Testis (tissue), 3 donors: ENCODE measurements around the gene PTPRD. TPM values are rescaled to one million over a fixed set of nuclear protein-coding genes. Genes with fewer than 3 reads are reported as not detected.

Source experiments
- DNase-seq: peaks from one replicate; pipeline ENCODE4 v3.0.0-alpha.2; 2019
- H3K27ac ChIP-seq, 2 donors: fragments of 200-600 bp; sonication (generic); one replicate each; pipeline ENCODE4 v1.5.1; 2019
- H3K27me3 ChIP-seq: fragments of 200-600 bp; sonication (generic); one replicate; pipeline ENCODE4 v1.5.1; 2019
- H3K36me3 ChIP-seq: fragments of 200-600 bp; sonication (generic); one replicate; pipeline ENCODE4 v1.5.1; 2017; ENCODE audit warnings: low read depth; ENCODE audit errors: missing control alignments
- H3K4me1 ChIP-seq: fragments of 200-600 bp; sonication (generic); one replicate; pipeline ENCODE4 v1.5.1; 2019
- H3K4me3 ChIP-seq, 2 donors: fragments of 200-600 bp; sonication (generic); one replicate each; pipeline ENCODE4 v1.5.1; 2017 to 2019
- H3K9me3 ChIP-seq: fragments of 200-600 bp; sonication (generic); one replicate; pipeline ENCODE4 v1.5.1; 2017
- POLR2A ChIP-seq: fragments of 450-650 bp; IDR thresholded peaks from one replicate; pipeline ENCODE4 v1.6.1; 2017; ENCODE audit warnings: antibody characterized with exemption, mild to moderate bottlenecking, moderate library complexity
- WGBS, 2 donors: methylation state at CpG; one replicate each; pipeline ENCODE4 v1.1.5; 2018; 5-methylcytosine and 5-hydroxymethylcytosine counted together
- intact Hi-C: fragments of 100-400 bp; cut with DNase I; formaldehyde crosslinking; loops from one replicate; pipeline ENCODE4 v1.15.1; 2023; ENCODE audit warnings: low total_unique reads
- polyA plus RNA-seq: library from polyadenylated mRNA; stranded (reverse); fragments of 350-450 nt; fragmentation: Illumina TruSeq; extraction: RNeasy Lipid Tissue Mini Kit (QIAGEN cat#74804); gene quantifications from one replicate; pipeline ENCODE4 v1.2.3, GENCODE V29; 2014; ENCODE audit warnings: low read depth, low replicate concordance; ENCODE audit not compliant: insufficient read depth
- total RNA-seq, 2 donors: library from RNA; depleted of rRNA; stranded (reverse); fragments of >200 nt; gene quantifications; one replicate each; pipeline ENCODE4 v1.2.3, GENCODE V29; 2016
- TF ChIP-seq, protein P1 (sequence below), 3 experiments: fragments of 450-650 bp in 2 of 3; fragments of 200-600 bp in 1 of 3; sonication (generic) in 1 of 3; IDR thresholded peaks; one replicate each; pipeline ENCODE4 v1.5.1; 2016 to 2019; ENCODE audit warnings: antibody characterized with exemption in 3 of 3, mild to moderate bottlenecking in 2 of 3, moderate library complexity in 1 of 3

PTPRD gene
- total and polyA plus RNA-seq, 3 donors from 2014 or later = 15.4 to 33.6 (median 32.5) TPM

DNA sequence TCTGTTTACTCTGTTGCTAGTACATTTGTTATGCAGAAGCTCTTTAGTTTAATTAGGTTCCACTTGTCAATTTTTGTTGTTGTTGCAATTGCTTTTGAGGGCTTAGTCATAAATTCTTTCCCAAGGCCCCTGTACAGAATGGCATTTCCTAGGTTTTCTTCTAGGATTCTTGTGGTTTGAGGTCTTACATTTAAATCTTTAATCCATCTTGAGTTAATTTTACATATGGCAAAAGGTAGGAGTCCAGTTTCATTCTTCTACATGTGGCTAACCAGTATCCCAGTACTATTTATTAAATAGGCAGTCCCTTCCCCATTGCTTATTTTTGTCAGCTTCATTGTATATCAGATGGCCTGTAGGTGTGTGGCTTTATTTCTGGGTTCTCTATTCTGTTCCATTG lies 792.4 kb downstream of the PTPRD start:
- Histone ChIP-seq H3K4me3 (no peak overlapping the region), H3K27me3 (no peaks in the 10 kb centered on the region), H3K27ac (no peak overlapping the region), H3K9me3 (no peaks in the 10 kb centered on the region), H3K36me3 (no peaks in the 10 kb centered on the region), H3K4me1 (no peaks in the 10 kb centered on the region)
- intact Hi-C loops = no loop called here
- no peak for DNase-seq
- TF ChIP-seq POLR2A = no peak
- TF ChIP-seq, protein P1, sequence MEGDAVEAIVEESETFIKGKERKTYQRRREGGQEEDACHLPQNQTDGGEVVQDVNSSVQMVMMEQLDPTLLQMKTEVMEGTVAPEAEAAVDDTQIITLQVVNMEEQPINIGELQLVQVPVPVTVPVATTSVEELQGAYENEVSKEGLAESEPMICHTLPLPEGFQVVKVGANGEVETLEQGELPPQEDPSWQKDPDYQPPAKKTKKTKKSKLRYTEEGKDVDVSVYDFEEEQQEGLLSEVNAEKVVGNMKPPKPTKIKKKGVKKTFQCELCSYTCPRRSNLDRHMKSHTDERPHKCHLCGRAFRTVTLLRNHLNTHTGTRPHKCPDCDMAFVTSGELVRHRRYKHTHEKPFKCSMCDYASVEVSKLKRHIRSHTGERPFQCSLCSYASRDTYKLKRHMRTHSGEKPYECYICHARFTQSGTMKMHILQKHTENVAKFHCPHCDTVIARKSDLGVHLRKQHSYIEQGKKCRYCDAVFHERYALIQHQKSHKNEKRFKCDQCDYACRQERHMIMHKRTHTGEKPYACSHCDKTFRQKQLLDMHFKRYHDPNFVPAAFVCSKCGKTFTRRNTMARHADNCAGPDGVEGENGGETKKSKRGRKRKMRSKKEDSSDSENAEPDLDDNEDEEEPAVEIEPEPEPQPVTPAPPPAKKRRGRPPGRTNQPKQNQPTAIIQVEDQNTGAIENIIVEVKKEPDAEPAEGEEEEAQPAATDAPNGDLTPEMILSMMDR (IDR thresholded peaks at IDR 0.05) = no peak

DNA sequence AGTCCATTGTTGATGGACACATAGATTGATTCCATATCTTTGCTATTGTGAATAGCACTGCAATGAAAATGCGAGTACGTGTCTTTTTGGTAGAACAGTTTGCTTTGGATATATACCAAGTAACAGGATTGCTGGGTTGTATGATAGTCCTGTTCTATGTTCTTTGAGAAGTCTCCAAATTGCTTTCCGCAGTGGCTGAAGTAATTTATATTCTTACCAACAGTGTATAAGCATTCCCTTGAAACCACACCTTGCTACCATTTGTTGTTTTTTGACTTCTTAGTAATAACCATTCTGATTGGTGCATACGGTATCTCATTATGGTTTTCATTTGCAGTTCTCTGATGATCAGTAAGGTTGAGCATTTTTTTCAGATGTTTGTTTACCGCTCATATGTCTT lies 792.9 kb downstream of the PTPRD start:
- Histone ChIP-seq H3K27ac (no peak overlapping the region), H3K4me1 (no peaks in the 10 kb centered on the region), H3K27me3 (no peaks in the 10 kb centered on the region), H3K36me3 (no peaks in the 10 kb centered on the region), H3K4me3 (no peak overlapping the region), H3K9me3 (no peaks in the 10 kb centered on the region)
- 92 to 97% methylated on average over 5 of the region's 5 CpGs for WGBS, 2 donors
- DNase-seq = no peak
- intact Hi-C loops = no loop called here
- TF ChIP-seq POLR2A = no peak
- TF ChIP-seq, protein P1 (IDR thresholded peaks at IDR 0.05) = no peak

DNA sequence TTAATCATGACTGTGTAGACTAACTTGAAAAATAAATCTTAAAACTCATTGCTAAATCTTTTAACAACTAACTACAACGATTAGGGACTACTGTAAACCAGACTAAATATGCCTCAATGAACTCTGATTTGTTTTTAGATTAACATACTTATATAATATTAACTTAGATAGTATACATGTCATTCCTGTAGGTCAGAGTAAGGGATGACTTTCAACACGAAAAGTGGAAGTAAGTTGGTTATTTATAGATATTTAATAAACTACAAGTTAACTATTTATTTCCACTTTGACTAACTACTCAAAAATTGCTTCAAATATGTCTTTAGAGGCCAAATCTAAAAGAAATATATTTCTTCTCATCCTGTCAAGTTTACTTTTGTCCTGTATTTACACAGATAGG lies 795.6 kb downstream of the PTPRD start:
- 28 to 47% methylated on average over 2 of the region's 2 CpGs for WGBS, 2 donors
- Histone ChIP-seq H3K27me3 (no peaks in the 10 kb centered on the region), H3K27ac (no peak overlapping the region), H3K9me3 (no peaks in the 10 kb centered on the region), H3K4me3 (no peak overlapping the region), H3K4me1 (no peaks in the 10 kb centered on the region), H3K36me3 (no peaks in the 10 kb centered on the region)
- DNase-seq = no peak
- no peak for TF ChIP-seq POLR2A
- TF ChIP-seq, protein P1 (IDR thresholded peaks at IDR 0.05) = no peak
- intact Hi-C loops = no loop called here

GRCh38 chr9:9804109-9804508 lies 808.7 kb downstream of the PTPRD start:
- Histone ChIP-seq H3K9me3 (no peaks in the 10 kb centered on the region), H3K36me3 (no peaks in the 10 kb centered on the region), H3K27me3 (no peaks in the 10 kb centered on the region), H3K4me1 (no peaks in the 10 kb centered on the region), H3K4me3 (no peak overlapping the region), H3K27ac (no peak overlapping the region)
- WGBS, 2 donors = 94 to 100% methylated on average over 1 of the region's 1 CpG
- TF ChIP-seq, protein P1 (IDR thresholded peaks at IDR 0.05) = no peak
- TF ChIP-seq POLR2A = no peak
- intact Hi-C loops = no loop called here
- no peak for DNase-seq

- Histone ChIP-seq H3K4me1 (no peaks in the 10 kb centered on the region), H3K4me3 (no peak overlapping the region)
- TF ChIP-seq, protein P1 (IDR thresholded peaks at IDR 0.05) = no peak
- TF ChIP-seq POLR2A = no peak
Measured at GRCh38 chr9:9799287-9799686, 813.5 kb downstream of the PTPRD start.

More at GRCh38 chr9:9799287-9799686, 813.5 kb downstream of the PTPRD start:
- no peaks in the 10 kb centered on the region for H3K27me3 ChIP-seq
- intact Hi-C loops = no loop called here
- DNase-seq = no peak
- no peak overlapping the region for H3K27ac ChIP-seq
- no peaks in the 10 kb centered on the region for H3K9me3 ChIP-seq
- 92 to 95% methylated on average over 1 of the region's 1 CpG for WGBS, 2 donors
- no peaks in the 10 kb centered on the region for H3K36me3 ChIP-seq
